Stimulated activated naive B cell treated with anti-CD40 and anti-IgM and Interleukin-4, amounts not matched to agents 10 μg/mL and 1 μg/mL and 100 μg/mL, for 72 hours (primary cell): ENCODE data around the gene PLA2G4F.
"Not testable (repeated sequence)": the region's sequence is repeated elsewhere in the genome, so short reads cannot be mapped to it uniquely, and the experiment has no call there.

Experiments used
- ATAC-seq, 2 donors: fragments of 150-1000 bp; cut with Tn5 transposase; replicated peaks; 2 replicates each; pipeline ENCODE4 v1.10.0; 2021; ENCODE audit warnings: moderate library complexity in 1 of 2
- DNase-seq: peaks from one replicate; pipeline ENCODE4 v3.0.0; 2021
- H3K27ac Mint-ChIP-seq: one replicate; pipeline ENCODE4 v1.8.0; 2022; ENCODE audit warnings: mild to moderate bottlenecking, mixed read lengths
- H3K27me3 Mint-ChIP-seq, 2 donors: one replicate each; pipeline ENCODE4 v1.8.0; 2022; ENCODE audit warnings: mixed read lengths in 2 of 2
- H3K36me3 Mint-ChIP-seq, 2 donors: one replicate each; pipeline ENCODE4 v1.8.0; 2022; ENCODE audit warnings: mixed read lengths in 2 of 2, mild to moderate bottlenecking in 1 of 2
- H3K4me1 Mint-ChIP-seq, 2 donors: one replicate each; pipeline ENCODE4 v1.8.0; 2022; ENCODE audit warnings: mixed read lengths in 2 of 2, mild to moderate bottlenecking in 1 of 2
- H3K4me3 Mint-ChIP-seq, 2 donors: one replicate each; pipeline ENCODE4 v1.8.0; 2022; ENCODE audit warnings: mild to moderate bottlenecking in 2 of 2, mixed read lengths in 2 of 2, moderate library complexity in 1 of 2
- H3K9me3 Mint-ChIP-seq, 2 donors: one replicate each; pipeline ENCODE4 v1.8.0; 2022; ENCODE audit warnings: mixed read lengths in 2 of 2, mild to moderate bottlenecking in 1 of 2

Gene PLA2G4F

GRCh38 chr15:42100021-42100800 is 56.2 kb downstream of the PLA2G4F start:
- no peak overlapping the region for H3K27ac Mint-ChIP-seq
- H3K36me3 Mint-ChIP-seq = no peaks in the 10 kb centered on the region
- H3K27me3 Mint-ChIP-seq = peaks cover 4 to 5% of the 10 kb centered on the region in 2 donors

DNA sequence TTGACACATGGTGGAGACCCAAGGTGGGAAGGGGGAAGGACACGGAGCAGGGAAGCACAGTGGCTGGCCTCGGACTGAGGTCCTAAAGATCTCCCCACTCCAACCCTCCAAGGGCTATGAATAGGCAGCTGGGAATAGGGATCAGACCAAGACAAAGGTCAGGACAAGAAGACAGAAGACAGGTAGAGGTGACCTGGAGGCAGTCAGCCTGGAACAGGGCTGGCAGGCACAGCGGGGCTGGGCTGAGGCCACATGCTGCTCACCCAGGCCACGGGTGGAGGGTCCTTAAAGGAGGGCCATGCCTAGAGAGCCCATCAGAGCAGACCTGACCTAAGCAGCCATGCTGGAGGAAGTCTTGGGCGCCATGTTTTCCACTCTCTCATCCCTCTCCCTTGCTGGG is 59.4 kb downstream of the PLA2G4F start:
- Mint-ChIP-seq H3K4me1 (peaks cover 0 to 6% of the 10 kb centered on the region in 2 donors), H3K4me3 (no peak overlapping the region), H3K27me3 (peaks cover 0 to 5% of the 10 kb centered on the region in 2 donors), H3K36me3 (no peaks in the 10 kb centered on the region), H3K27ac (no peak overlapping the region), H3K9me3 (no peaks in the 10 kb centered on the region)
- DNase-seq (no peak), ATAC-seq (no peak)

More at GRCh38 chr15:42100021-42100800, 56.2 kb downstream of the PLA2G4F start:
- H3K9me3 Mint-ChIP-seq = no peaks in the 10 kb centered on the region
- ATAC-seq (no peak), DNase-seq (no peak)
- peaks cover 0 to 2% of the 10 kb centered on the region in 2 donors for H3K4me1 Mint-ChIP-seq
- no peak overlapping the region for H3K4me3 Mint-ChIP-seq

DNA sequence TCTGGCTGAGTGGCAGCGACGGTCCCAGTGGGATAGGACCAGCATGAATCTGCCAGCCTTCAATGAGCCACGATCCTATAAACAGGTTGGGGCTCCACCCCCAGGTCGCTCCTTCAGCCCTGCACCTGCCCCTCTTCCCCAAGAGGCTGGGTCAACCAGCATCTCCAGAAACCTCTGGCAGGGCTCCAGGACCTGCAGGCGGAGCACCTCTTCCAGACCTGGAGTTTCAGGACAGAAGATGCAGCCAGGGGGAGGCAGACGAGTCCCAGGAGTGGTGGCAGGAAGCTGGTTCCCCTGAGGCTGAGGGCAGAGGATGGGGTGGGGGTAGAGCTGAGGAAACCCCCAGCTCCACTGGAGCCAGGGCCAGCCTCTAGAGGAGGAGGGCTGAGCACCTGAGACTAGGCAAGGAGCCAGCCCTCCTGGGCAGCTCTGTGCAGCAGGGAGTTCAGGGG is 61.9 kb downstream of the PLA2G4F start, which contains the start of gene PLA2G4D:
PLA2G4D (minus strand) TSS at position 51 of the 452 bp plus-strand sequence. CDS start 103 bp downstream, outside the sequence.
- peak in 1 of 2 donors; percentile 12 for ATAC-seq
- Mint-ChIP-seq H3K27ac (peak within 1 kb of the TSS; percentile 48), H3K27me3 (peaks cover 0 to 5% of the 10 kb centered on the region in 2 donors), H3K9me3 (no peaks in the 10 kb centered on the region), H3K36me3 (no peaks in the 10 kb centered on the region), H3K4me3 (no peak within 1 kb of the TSS), H3K4me1 (peaks cover 0 to 6% of the 10 kb centered on the region in 2 donors)
- DNase-seq = no peak

DNA sequence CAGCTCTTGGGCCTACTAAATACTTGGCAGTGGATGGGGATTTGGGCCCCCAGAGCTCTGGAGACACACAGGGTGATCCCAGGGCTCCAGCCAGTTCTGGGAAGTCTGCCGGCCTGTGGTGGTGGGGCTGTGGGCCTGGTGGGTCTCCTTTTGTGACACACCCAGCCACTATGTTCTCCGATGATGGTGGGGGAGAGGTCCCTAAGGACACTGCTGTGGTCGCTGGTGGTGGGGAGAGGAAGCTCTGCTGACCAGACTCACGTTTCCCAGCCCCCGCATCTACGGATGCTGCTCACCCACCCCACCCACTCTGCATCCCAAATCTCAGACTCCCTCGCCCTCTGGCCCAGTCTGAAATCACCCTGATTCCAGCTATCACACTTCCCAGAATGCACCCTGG is 62.5 kb downstream of the PLA2G4F start:
- Mint-ChIP-seq H3K4me3 (no peak overlapping the region), H3K36me3 (no peaks in the 10 kb centered on the region), H3K9me3 (no peaks in the 10 kb centered on the region)

DNA sequence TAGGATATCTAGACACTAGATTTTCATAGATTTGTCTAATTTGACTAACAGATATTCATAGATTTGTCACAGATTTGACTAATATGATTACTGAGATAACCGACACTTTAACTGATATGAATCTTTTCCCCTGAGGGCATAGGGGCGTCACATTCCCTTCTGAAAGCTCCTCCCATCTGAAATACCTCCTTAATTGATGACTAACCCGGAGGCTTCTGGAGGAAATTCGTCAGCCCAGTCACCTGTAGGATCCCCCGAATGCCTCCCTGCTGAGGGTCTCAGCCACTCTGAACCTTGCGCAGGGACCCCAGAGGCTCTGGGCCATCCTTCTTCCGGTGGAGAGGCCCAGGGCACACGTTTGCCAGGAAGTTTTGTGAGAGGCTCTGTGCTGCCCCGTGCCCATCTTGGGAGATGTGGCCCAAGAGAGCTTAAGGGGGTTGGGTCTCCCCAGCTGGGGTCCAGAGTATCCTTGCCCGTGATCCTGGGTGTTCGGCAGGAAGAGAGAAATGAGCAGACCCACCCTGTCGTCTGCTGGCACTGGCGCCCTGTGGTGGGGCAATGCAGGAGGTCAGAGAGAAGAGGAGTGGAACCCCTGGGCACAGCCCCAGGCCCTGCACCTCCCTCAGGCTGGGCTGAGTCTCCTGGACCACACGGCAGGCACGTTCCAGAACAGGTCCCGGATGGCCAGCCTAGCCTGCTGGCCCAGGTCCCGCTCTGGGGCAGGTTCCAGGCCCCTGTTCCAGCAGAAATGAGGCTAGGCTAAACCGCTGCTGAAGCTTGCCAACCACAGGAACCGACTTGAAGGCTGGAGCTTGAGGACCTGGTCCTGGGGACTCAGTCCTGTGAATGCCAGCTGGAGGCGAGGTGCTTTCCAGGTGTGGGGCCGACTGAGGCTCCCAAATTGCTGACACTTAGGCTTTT is 63.8 kb downstream of the PLA2G4F start:
- no peak for DNase-seq
- Mint-ChIP-seq H3K27ac (no peak overlapping the region), H3K27me3 (peaks cover 0 to 20% of the 10 kb centered on the region in 2 donors), H3K9me3 (no peaks in the 10 kb centered on the region), H3K36me3 (no peaks in the 10 kb centered on the region), H3K4me1 (peaks cover 0 to 6% of the 10 kb centered on the region in 2 donors), H3K4me3 (no peak overlapping the region)
- ATAC-seq = peak in 1 of 2 donors; percentile 39

More for the DNA sequence above, 62.5 kb downstream of the PLA2G4F start:
- H3K27ac Mint-ChIP-seq = no peak overlapping the region
- H3K4me1 Mint-ChIP-seq = peaks cover 0 to 6% of the 10 kb centered on the region in 2 donors
- no peak for DNase-seq
- no peak for ATAC-seq
- H3K27me3 Mint-ChIP-seq = peaks cover 0 to 7% of the 10 kb centered on the region in 2 donors

DNA sequence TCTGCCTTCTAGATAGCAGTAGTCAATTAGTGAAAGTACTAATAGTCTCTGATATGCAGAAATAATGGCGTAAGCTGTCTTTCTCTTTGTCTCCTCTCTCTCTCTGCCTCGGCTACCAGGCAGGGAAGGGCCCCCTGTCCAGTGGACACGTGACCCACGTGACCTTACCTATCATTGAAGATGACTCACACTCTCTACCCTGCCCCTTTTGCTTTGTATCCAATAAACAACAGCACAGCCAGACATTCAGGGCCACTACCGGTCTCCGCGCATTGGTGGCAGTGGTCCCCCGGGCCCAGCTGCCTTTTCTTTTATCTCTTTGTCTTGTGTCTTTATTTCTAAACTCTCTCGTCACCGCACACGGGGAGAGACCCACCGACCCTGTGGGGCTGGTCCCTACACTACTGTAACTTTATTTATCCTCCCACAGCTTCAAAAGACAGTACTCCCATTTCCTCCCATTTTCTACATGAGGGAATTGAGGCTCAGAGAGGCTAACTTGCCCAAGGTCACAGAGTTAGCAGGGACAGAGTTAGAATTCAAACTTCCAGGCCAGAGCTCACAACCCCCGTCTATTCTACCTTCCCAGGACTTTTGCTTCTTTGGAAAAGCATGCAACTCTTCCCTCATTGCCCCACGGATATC is 64.6 kb downstream of the PLA2G4F start:
- not testable (repeated sequence) for H3K4me3 Mint-ChIP-seq, H3K4me1 Mint-ChIP-seq, H3K9me3 Mint-ChIP-seq, H3K27ac Mint-ChIP-seq, DNase-seq, ATAC-seq, H3K36me3 Mint-ChIP-seq
- peaks cover 0 to 26% of the 10 kb centered on the region in 2 donors for H3K27me3 Mint-ChIP-seq

GRCh38 chr15:42090781-42091180 is 65.7 kb downstream of the PLA2G4F start:
- H3K4me1 Mint-ChIP-seq = peaks cover 0 to 6% of the 10 kb centered on the region in 2 donors
- H3K27ac Mint-ChIP-seq = no peak overlapping the region
- DNase-seq = no peak
- no peaks in the 10 kb centered on the region for H3K9me3 Mint-ChIP-seq
- no peak for ATAC-seq
- H3K27me3 Mint-ChIP-seq = peaks cover 0 to 27% of the 10 kb centered on the region in 2 donors
- H3K4me3 Mint-ChIP-seq = no peak overlapping the region
- no peaks in the 10 kb centered on the region for H3K36me3 Mint-ChIP-seq

DNA sequence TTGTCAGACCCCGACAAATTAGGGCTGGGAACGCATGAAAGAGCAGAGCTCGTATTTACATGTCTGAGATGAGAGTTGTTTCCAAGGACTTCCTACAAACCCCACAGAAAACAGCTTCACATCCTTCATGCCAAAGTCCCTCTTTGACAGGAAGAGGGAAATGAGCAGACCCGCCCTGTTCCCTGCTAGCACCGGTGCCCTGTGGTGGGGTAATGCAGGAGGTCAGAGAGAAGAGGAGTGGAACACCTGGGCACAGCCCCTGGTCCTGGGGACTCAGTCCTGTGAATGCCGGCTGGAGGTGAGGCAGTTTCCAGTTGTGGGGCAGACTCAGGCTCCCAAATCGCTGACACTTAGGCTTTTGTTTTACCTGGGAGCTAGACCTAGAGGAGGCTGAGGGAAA is 66.1 kb downstream of the PLA2G4F start:
- H3K27me3 Mint-ChIP-seq = peaks cover 0 to 27% of the 10 kb centered on the region in 2 donors
- DNase-seq (no peak), ATAC-seq (no peak)
- no peak overlapping the region for H3K4me3 Mint-ChIP-seq
- peaks cover 0 to 6% of the 10 kb centered on the region in 2 donors for H3K4me1 Mint-ChIP-seq
- H3K9me3 Mint-ChIP-seq = no peaks in the 10 kb centered on the region
- H3K36me3 Mint-ChIP-seq = no peaks in the 10 kb centered on the region
- no peak overlapping the region for H3K27ac Mint-ChIP-seq

DNA sequence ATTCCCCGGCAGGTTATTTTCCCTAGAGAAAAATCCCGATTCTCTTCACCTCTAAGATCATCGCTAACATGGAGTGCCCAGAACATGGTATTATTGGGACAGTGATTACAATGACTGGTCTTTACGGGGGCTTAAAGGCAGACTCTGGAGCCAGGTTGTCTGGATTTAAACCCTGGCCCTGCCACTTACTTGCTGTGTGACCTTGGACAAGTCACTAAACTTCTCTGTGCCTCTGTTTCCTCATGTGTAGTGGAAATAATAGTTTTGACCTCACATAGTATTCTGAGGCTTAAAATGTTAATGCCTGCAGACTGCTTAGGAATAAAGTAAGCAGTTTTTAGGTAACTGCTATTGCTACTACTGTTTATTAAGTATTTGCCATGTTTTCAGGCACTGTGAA is 66.5 kb downstream of the PLA2G4F start:
- Mint-ChIP-seq H3K4me1 (peaks cover 0 to 6% of the 10 kb centered on the region in 2 donors), H3K27ac (no peak overlapping the region), H3K27me3 (peaks cover 0 to 27% of the 10 kb centered on the region in 2 donors), H3K9me3 (no peaks in the 10 kb centered on the region), H3K4me3 (no peak overlapping the region), H3K36me3 (no peaks in the 10 kb centered on the region)
- DNase-seq = no peak
- ATAC-seq = no peak
